ENCODE measurements around the gene WDR20.
"Not testable (repeated sequence)": the region's sequence is repeated elsewhere in the genome, so short reads cannot be mapped to it uniquely, and the experiment has no call there.

Gene WDR20

DNA sequence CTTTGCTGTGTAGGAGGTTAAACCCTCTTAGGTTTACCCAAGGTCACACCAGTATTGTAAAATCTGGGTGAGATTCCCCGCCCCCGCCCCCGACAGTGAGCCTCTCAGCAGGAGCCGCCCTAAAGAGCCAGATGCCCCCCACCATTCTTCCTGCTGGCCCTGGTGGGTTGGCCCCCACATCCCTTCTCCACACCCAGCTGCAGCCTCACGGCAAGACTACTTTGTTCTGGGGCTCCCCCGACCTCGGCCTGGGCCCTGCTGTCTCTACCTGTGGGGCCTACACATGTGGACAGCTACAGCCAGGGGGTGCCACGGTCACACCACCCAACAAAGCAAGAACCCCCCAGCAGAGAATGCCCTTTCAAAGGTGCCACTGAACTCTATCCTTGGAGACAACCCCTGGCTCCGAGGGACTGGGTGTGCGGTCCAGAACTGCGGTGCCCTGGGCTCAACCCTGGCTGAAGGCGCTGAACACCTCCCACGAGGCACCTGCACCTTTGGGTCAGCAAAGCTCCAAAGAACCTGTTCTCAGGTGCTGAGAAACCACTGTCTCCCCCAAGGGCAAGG is 82.4 kb downstream of the WDR20 start:
- DNase-seq = no peak

DNA sequence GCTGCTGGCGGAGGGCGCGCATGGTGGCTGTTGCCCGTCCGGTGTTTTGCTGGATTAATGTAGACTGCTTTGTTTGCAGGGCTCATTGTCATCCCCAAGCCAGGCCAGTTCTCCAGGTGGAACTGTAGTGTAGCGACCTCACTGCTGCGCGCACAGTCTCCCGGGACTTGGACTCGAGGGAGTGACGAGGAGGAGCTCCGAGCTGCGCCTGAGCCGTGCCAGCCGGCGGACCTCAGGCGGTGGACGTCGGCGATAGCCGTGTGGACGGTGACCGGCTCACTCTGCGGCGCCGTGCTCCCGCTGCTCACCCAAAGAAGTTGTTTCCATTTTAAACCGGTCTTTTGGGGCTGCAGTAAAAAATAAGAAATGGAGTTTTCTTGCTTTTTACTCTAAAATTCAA is 83.1 kb downstream of the WDR20 start:
- DNase-seq = no peak

DNA sequence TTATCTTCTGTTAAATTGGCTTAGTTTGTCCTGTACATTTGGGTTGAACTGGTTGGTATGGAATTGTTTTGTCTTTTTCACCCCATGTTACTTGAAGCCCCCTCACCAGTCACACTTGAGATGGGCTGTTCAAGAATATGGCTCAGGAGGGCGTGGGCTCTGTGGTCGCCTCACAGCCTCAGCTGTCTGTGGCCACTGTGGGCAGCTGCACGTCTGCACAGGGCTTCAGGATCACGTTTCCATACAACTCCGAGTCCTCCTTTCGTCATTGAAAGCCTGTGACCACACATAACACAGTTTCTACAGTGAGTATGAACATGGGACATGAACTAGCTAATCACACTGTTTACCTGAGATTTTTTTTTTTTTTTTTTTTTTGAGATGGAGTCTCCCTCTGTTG is 84.0 kb downstream of the WDR20 start:
- no peak for DNase-seq

DNA sequence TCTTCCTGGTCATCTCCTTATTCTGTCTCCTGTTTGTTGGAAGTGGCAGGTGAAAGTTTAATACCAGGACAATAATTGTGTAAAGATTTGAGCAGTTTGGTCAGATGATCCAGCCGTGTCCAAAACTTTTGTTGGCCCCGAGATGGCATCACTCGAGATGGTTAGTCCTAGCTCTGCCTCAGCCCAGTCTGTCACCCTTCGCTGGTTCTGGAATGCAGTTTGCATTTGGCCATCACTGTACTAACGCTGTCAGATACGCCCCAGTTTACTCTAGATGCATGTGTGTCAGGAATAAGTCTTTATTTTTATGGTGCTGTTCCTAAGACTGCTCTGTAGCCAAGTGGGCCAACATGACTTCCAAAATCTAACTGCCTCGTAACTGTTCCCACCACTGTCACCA is 85.7 kb downstream of the WDR20 start:
- no peak for DNase-seq

DNA sequence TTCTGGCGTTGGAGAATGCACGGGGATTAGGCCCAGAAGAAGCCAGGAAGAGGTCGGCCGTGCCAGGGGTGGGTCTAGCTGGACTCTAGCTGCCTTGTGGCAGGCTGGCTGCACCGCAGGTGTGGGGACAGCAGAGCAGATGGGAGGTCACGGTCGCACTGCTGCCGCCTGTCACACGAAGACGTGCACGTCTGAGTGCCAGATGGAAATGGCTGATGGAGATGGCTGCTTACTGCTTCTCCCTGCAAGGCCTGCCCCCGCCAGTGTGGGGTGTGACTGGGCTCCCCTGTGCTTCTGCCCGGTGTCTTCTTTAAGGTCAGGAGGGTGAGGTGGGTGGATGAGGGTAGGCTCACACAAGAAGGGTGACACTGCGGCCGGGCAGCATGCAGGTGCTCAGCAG is 86.2 kb downstream of the WDR20 start:
- DNase-seq = no peak

DNA sequence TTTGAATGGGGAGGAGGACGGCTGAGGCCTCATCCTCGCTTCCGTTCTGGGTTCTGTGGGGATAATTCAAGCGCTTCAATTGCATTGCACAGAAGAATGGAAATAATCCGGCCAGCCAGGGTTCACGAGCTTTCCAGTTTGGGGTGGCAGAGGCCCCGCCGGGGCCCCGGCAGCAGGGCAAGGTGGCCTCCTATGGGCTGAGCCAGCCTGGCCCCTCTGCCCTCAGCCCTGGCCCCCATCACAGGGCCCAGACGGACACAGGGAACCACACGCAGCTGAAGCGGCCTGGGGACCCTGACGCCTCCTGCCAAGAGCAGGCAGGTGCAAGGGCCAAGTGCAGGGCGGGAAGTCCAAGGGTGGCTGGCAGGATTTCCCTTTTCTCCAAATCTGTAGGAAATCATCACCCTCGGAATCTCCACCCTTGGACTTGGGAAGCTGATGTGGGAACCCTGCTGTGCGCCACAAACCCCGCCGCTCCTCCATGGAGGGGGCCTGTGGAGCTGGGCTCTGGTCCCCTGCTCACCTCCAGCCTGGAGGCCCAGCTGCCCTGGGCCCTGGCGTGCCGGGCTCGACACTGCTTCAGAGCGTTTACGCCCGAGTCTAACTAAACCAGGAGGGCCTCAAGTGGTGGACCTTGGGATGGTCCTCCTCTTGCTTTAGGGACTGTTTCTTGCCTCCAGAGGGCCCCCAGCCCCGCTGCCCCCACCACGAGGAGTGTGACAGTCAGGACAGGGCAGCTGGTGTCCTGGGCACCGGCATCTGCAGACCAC is 86.8 kb downstream of the WDR20 start:
- DNase-seq = no peak

DNA sequence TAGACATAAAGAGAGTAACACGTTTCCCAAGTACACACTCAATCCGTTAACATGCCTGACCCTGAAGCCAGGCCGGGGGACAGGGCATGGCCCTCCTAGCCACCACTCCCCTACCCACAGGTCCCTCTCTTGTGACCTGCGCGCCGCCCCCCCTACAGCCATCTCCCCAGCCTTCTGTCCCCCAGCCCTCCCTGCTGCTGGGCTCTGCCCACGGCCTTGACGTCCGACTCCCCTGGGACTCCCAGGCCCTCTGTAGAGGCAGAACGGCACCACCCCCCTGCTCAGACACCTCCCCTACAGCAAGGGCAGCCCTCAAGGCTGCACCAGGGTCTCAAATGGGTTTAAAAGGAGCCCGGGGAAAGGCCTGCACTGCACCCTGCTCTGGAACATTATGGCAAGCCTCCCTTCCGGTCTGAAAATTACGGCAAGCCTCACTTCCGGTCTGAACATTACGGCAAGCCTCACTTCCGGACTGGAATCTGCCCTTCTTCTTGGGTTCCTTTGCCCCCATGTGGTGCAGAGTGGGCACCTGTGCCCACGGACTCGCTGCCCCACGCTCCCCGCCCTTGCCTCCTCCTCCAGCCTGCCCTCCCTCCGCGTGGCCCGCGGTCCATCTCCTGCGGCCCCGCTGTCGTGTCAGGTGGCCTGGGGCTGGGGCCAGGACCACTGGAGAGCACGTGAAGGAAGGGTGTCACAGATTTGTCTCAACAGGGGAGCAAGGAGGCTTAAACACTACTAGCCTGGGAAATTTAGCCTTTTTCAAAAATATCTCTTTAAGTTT is 87.7 kb downstream of the WDR20 start:
- DNase-seq = no peak

DNA sequence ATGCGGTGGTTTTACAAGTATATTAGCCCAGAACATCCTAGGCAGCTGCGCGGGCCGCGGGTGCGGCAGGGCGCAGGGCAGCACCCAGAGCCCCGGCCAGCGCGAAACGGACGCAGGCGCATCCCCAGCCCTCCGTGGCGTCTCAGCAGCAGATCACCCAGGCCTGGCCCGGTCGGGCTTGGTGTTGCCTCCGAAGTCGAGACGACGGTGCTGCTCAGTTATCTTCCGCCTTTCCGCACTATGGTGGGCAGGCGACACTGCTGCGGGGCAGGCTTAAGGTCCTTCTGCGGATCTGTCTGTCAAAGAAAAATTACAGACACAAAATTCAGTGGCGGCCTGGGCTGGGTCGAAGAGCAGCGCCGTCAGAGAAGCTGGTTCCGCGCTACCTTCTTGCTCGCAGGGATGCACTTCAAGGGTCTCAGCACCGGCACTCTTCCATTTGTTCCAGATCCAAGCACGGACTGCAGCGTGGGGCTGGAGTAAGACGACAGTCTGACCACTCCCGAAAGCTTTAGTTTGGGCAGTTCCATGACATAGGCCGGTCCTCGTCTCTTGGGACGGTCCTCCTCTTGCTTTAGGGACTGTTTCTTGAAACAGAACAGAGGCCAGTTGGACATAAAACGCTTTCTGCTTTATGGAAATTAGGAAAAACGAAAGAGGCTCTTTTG is 89.5 kb downstream of the WDR20 start:
- DNase-seq = no peak

DNA sequence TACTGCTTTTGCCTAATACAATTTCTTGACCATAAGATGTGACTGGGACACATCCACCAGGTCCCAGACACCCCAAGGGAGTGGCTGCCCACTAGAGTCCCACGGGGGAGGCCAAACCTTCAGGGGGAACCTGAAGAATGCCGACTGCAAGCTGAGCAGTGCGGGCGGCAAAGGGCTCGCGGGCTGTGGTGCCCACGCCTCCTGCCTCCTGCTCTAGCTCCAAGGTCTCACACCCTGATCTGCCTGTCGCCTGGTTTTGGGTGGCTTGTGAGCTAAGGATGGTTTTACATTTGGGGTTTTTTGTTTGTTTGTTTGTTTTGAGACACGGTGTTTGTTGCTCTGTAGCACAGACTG is 90.0 kb downstream of the WDR20 start:
- no peak for DNase-seq

DNA sequence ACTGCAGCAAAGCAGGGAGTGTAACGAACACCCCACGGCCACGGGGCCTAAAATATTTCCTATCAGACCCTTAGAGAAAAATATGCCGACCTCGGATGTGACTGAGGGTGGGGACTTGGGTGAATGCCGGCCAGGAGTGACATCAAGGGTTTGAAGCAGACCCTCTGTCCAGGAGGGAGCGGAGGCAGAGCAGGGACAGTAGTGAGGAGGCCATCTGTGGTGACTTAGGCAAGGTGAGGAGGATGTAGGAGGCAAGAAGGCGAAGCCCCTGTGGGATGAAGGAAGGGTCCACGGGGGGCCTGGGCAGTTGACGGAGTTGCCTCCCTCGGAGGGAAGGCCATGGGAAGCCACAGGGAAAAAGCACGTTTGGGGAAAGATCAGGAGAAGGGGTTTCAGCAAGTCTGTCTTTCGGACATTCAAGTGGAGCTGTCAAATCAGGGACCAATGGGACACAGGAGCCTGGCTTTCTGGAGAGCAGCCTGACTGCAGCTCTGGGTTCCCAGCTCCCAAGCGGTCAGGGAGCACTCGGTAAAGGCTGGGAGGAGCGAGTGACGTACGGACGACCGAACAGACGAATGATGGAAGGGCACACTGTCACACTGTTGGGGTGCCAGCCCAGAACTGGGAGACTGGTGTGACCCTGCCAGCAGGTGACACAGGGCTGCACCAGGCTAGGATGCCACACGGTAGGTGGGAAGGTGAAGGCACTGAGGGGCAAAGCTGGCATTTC is 90.9 kb downstream of the WDR20 start:
- DNase-seq = no peak

DNA sequence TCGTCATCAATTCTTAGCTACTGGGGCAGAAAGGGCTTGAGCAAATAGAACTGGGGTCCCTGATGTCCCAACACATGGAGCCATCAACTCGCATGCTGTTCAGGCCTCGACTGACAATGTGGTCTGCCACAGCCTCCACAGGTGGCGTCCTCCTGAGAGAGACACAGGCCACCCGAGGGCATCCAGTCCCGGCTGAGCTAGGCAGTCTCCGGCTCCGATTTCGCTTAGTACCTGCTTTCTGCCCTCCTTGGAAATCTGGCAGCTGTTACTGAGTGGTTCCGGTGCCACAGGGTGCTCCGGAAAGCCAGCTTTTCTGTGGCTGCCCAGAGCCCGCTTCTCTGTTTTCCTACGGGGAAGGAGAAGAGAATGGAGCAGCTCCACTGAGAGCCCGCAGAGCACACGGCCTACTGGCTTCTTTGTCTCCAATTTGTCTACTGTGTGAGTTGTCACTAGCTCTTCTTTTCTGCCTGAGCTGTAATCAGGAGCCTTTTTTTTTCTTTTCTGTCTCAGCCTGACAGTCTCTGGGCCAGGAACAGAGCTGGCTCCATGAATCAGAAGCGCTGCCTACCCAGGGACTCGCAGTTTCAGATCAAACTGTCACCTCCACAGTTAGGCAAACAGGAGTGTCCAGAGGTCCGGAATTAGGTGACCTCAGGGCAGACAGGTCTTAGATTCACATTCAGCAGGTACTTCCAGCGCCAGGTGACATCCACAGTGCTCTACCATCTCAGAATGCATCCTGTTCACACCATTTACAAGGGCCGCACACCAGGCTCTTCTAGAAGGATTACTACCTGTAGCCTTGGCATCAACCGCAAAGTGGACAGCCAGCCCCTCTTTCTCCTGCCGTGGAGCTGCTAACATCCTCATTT is 92.0 kb downstream of the WDR20 start:
- DNase-seq = no peak

DNA sequence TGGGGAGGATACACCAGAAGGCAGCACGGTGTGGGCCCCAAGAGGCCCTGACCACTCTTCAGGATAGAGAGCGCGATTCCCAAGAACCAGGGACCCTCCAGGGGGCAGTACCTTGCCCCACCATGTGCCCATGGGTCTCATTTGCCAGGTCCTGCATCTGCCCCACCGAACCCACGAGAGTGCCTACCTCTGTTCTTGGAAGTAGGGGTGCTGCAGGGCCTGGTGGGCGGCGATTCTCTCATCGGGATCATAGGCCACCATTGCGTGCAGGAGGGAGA is 92.6 kb downstream of the WDR20 start:
- no peak for DNase-seq

DNA sequence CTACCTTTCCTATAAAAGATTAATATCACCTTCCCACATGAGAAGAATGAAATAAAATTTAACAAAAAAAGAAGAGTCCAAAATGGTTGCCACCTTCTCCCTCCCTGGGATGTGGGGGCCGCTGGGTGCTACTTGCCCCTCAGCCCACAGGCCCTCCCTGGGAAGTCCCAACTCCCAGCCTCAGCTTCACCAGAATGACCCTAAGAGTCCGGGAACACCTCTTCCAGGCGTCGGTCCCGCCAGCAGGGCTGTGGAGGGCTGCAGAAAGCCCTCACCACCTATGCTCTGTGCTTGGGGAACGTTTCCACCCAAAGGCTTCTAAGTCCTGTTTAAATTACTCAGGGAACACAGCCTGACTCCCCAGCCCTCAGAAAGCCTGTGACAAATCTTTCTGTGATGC is 93.4 kb downstream of the WDR20 start:
- no peak for DNase-seq

DNA sequence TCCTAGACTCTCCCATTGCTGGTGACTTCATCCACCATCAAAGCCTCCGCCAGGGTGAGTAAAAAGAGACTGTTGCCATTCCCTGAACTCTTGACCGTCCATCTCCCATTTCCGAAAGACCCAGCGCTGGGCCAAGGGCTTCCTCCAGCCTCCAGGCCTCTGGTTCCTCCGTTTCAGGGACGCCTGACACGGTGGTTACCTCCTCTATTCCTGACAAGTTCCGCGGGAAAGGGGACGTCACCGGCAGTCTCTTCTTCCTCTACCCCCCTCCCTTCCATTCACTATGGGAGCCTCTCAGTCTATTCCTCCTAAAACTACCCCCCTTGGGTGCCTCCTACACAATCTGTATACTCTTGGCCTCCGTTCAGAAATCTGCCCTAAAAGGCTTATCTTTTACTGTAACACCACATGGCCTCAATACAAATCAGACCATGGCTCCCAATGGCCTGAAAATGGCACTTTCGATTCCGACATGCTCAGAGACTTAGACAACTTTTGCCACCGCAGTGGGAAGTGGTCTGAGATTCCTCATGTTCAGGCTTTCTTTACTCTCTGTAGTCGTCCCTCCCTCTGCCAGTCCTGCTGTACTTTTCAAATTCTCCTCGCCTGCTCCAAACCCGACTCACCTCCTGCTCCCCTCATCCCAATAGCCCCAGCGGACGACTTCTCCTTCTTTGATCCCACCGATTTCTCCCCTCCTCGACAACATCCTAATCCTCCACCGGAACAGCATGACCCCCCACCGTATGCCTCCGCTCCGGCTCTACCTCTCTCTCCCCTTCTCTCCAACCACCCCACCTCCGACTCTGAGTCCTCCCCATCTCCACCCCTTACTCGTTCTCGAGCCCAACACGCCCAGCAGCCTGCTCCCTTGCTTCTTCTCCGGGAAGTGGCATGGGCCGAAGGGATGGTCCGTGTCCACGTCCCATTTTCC is 94.9 kb downstream of the WDR20 start:
- DNase-seq = no peak

DNA sequence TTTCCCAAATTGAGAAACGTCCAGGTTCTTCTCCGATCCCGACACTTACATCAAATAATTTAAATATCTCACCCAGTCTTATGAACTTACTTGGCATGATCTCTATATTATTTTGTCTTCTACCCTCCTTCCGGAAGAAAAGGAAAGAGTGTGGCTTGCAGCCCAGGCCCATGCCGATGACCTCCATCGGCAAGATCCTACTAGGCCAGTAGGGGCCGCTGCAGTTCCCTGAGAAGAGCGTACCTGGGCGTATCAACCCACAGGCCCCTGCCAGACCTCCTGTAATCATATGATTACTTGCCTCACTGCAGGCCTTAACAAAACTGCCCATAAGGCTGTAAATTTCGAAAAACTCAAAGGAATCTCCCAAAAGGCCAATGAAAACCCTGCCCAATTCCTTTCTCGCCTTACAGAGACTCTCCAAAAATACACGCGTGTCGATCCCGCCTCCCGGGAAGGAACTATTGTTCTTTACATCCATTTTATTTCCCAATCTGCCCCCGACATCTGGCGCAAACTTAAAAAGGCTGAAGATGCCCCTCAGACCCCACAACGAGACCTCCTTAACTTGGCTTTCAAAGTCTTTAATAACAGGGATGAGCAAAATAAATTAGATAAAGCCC is 95.7 kb downstream of the WDR20 start:
- peak; percentile 75 to 88 (median 75) for DNase-seq

DNA sequence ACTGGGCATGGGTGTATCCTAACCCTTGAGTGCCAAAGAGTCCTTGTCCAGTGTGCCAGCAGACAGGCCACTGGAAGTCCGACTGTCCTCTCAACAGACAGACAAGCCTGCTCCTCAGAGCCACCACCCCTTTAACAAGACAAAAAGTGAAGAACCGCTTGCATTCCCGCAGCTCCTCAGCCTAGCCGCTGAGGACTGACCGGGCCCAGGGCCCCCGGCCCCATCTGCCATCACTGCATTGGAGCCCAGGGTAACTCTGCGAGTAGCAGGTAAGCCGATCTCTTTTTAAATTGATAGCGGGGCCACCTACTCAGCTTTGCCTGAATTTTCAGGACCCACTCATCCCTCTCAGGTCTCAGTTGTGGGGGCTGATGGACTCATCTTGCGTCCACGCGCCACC is 96.3 kb downstream of the WDR20 start:
- DNase-seq = no peak

DNA sequence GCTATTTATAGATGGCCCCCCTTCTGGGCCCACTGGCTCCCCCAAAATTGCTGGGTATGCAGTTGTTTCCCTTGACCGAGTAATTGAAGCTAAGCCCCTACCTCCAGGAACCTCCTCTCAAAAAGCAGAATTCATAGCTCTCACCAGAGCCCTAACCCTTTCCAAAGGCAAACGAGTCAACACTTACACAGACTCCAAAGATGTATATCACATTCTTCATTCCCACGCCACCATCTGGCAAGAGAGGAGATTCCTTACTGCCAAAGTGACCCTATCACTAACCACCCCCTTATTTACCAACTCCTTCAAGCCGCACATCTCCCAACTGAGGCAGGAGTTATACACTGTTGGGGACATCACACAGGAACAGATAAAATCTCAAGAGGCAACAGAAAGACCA is 98.4 kb downstream of the WDR20 start:
- no peak for DNase-seq

DNA sequence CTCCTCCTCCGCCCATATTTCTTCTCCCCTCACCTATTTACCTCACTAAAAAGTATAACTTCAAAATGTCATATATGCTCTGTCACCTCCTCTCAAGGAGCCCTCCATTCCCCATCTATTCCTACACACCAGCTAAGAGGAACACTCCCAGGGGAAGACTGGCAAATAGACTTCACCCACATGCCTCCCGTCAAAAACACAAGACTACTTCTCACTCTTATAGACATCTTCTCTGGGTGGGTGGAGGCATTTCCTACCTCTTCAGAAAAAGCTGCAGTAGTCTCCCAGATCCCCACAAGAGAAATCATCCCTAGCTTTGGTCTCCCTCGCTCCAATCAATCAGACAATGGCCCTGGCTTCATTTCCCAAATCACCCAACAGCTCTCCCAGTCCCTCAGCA is 99.1 kb downstream of the WDR20 start:
- DNase-seq = no peak

DNA sequence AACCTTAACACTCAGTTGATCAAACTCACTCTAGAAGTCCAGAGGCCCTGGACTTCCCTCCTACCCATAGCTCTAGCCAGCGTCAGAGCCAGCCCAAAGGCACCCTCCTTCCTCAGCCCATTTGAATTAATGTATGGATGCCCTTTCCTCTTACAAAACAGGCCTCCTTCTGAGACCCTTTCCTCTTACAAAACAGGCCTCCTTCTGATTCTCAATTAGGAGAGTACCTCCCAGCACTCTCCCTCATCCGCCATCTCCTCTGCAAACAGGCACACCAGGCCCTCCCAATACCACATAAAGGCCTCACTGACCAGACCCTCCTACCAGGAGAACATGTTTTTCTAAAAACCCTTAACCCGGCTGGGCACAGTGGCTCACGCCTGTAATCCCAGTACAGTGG is 99.5 kb downstream of the WDR20 start:
- DNase-seq = no peak

DNA sequence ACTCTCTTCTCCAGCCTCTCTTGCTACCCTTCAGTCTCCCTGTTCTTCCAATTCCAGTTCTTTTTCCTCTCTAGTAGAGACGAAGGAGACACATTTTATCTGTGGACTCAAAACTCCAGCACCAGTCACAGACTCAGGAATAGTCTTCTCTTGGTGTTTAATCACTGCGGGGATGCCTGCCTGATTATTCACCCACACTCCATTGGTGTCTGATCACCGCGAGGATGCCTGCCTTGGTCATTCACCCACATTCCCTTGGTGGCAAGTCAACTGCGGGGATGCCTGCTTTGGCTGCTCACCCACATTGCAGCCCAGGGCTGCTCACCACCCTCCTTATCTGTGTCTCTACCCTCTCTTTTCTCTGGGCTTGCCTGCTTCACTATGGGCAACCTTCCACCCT is 100.8 kb downstream of the WDR20 start:
- not testable (repeated sequence) for DNase-seq

DNA sequence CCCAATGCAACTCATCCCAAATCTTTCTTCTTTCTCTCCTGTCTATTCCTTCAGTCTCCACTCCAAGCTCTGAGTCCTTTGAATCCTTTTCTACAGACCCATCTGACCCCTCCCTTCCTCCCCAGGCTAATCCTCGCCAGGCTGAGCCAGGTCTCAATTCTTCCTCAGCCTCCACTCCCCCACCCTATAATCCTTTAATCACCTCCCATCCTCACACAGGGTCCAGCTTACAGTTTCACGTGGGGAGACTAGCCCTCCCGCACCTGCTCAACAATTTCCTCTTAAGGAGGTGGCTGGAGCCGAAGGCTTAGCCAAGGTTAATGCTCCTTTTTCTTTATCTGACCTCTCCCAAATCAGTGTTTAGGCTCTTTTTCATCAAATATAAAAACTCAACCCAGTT is 101.5 kb downstream of the WDR20 start:
- DNase-seq = no peak
